Adrenal gland (tissue), 12 donors: Measurements from ENCODE around the gene RHOXF2. TPM values are rescaled to one million over a fixed set of nuclear protein-coding genes. Genes with fewer than 3 reads are reported as not detected.
"Not testable (repeated sequence)": the region's sequence is repeated elsewhere in the genome, so short reads cannot be mapped to it uniquely, and the experiment has no call there.

Experiments used
- DNase-seq, 7 donors: peaks; one replicate each; pipeline ENCODE4 v3.0.0-alpha.2; 2019 to 2020
- H3K27ac ChIP-seq, 5 donors: fragments of 200-600 bp; sonication (generic) in 4 of 5; 1 replicate in 3 of 5; 2 replicates in 2 of 5; pipeline versions ENCODE4 v1.5.1 to v1.8.0; 2016 to 2020; ENCODE audit warnings: mild to moderate bottlenecking in 1 of 5
- H3K27me3 ChIP-seq: fragments of 200-600 bp; 2 replicates; pipeline ENCODE4 v1.8.0; 2021
- H3K36me3 ChIP-seq, 2 donors: fragments of 200-600 bp; replicated peaks in 1 of 2; 1 replicate in 1 of 2; 2 replicates in 1 of 2; pipeline versions ENCODE4 v1.5.1 to v1.8.0; 2018 to 2022
- H3K4me1 ChIP-seq, 2 donors: fragments of 200-600 bp; replicated peaks in 1 of 2; 1 replicate in 1 of 2; 2 replicates in 1 of 2; pipeline versions ENCODE4 v1.5.1 to v1.8.0; 2018 to 2021
- H3K4me3 ChIP-seq, 4 donors: fragments of 200-600 bp; sonication (generic) in 3 of 4; one replicate each; pipeline ENCODE4 v1.5.1; 2016 to 2018
- H3K9me3 ChIP-seq, 3 donors: fragments of 200-600 bp; sonication (generic) in 1 of 3; replicated peaks in 1 of 3; 1 replicate in 2 of 3; 2 replicates in 1 of 3; pipeline versions ENCODE4 v1.5.1 to v1.8.0; 2016 to 2021
- CTCF ChIP-seq, 6 experiments: fragments of 450-650 bp in 4 of 6; fragments of 200-600 bp in 2 of 6; sonication (generic) in 1 of 6; IDR thresholded peaks; 1 replicate in 5 of 6; 2 replicates in 1 of 6; pipeline versions ENCODE4 v1.5.1 to v1.8.0; 2016 to 2021; ENCODE audit warnings: antibody characterized with exemption in 6 of 6, mild to moderate bottlenecking in 2 of 6, moderate library complexity in 1 of 6
- POLR2A ChIP-seq, 2 donors: fragments of 450-650 bp; IDR thresholded peaks; one replicate each; pipeline ENCODE4 v1.6.1; 2017; ENCODE audit warnings: antibody characterized with exemption in 2 of 2, mild to moderate bottlenecking in 2 of 2, moderate library complexity in 1 of 2
- WGBS, 4 donors: extraction: QIAGEN DNeasy Blood & Tissue Kit in 2 of 4; methylation state at CpG; one replicate each; pipeline versions ENCODE4 v1.1.5 to v1.1.7; 2013 to 2017; 5-methylcytosine and 5-hydroxymethylcytosine counted together
- intact Hi-C, 2 donors: fragments of 100-400 bp; cut with DNase I; formaldehyde crosslinking; loops; one replicate each; pipeline versions ENCODE4 v1.14.1 to v1.15.0; 2022 to 2023
- polyA plus RNA-seq, 3 donors: library from polyadenylated mRNA; stranded (reverse); fragments of 200-250 nt in 2 of 3; fragments of 350-450 nt in 1 of 3; fragmentation: Illumina TruSeq in 1 of 3; extraction: RNeasy Lipid Tissue Mini Kit (QIAGEN cat#74804) in 1 of 3; gene quantifications; one replicate each; pipeline ENCODE4 v1.2.3, GENCODE V29; 2013 to 2014
- total RNA-seq, 9 donors: library from RNA; depleted of rRNA in 4 of 9; stranded (reverse); fragments of >200 nt in 4 of 9; fragments of 120-200 nt in 1 of 9; fragmentation: NEBNext Ultra II Directional in 1 of 9; extraction: Animal tissue kit (Norgen Biotek cat#: 25700) in 1 of 9; gene quantifications; one replicate each; pipeline versions ENCODE4 v1.1.0 to v1.2.4, GENCODE V29; 2013 to 2023
- donor health status: healthy with polysubstance abuse.
- donor health status: Bipolar disorder and iron deficiency.
- donor health status: DM: yes; HTN: yes; CAD: no.
- donor health status: DM: no; HTN: no; CAD: no.
- donor health status: DM: no; HTN: no; CAD: no.
- donor health status: DM: yes; HTN: yes; CAD: no.

The RHOXF2 gene
- total and polyA plus RNA-seq, 12 donors, result 0.08 to 0.18 (median 0.15) TPM; not detected in 9

GRCh38 chrX:120147537-120147936 lies 10.9 kb upstream of the RHOXF2 start:
- Histone ChIP-seq H3K4me3 (no peak overlapping the region), H3K36me3 (no peaks in the 10 kb centered on the region), H3K27ac (no peak overlapping the region), H3K9me3 (no peaks in the 10 kb centered on the region), H3K4me1 (no peaks in the 10 kb centered on the region), H3K27me3 (no peaks in the 10 kb centered on the region)
- intact Hi-C loops, result no loop called here
- 77 to 95% (median 91%) methylated on average over 3 to 8 of the region's 8 CpGs for whole genome bisulfite sequencing, 4 donors
- no peak for TF ChIP-seq POLR2A (IDR thresholded peaks at IDR 0.05)
- TF ChIP-seq CTCF (IDR thresholded peaks at IDR 0.05), result no peak
- no peak for DNase-seq

- intact Hi-C loops, H3K36me3 ChIP-seq, H3K27me3 ChIP-seq, H3K27ac ChIP-seq, H3K4me3 ChIP-seq, H3K4me1 ChIP-seq, DNase-seq, H3K9me3 ChIP-seq: not testable (repeated sequence)
- WGBS, 4 donors, result no CpG with 5 or more reads among the region's 12 CpGs
Observed at GRCh38 chrX:120150109-120150744, 8.2 kb upstream of the RHOXF2 start.

- H3K9me3 ChIP-seq, H3K4me3 ChIP-seq, H3K36me3 ChIP-seq, DNase-seq, H3K27ac ChIP-seq, H3K27me3 ChIP-seq, H3K4me1 ChIP-seq, intact Hi-C loops: not testable (repeated sequence)
- 83 to 99% (median 93%) methylated on average over 16 to 19 of the region's 33 CpGs for WGBS, 4 donors
Observed at GRCh38 chrX:120159086-120159485, 673 bp downstream of the RHOXF2 start.

- H3K9me3 ChIP-seq, H3K27me3 ChIP-seq, H3K4me1 ChIP-seq, H3K4me3 ChIP-seq, DNase-seq, intact Hi-C loops, H3K27ac ChIP-seq, H3K36me3 ChIP-seq: not testable (repeated sequence)
- WGBS, 4 donors, result no CpG with 5 or more reads among the region's 6 CpGs
Observed at GRCh38 chrX:120193254-120193653, 34.8 kb downstream of the RHOXF2 start.

- H3K4me1 ChIP-seq, H3K27me3 ChIP-seq, DNase-seq, H3K9me3 ChIP-seq, H3K4me3 ChIP-seq, intact Hi-C loops, H3K27ac ChIP-seq, H3K36me3 ChIP-seq: not testable (repeated sequence)
- WGBS, 4 donors, result no CpG with 5 or more reads among the region's 2 CpGs
Observed at GRCh38 chrX:120193720-120194119, 35.3 kb downstream of the RHOXF2 start.

GRCh38 chrX:120195786-120196185 lies 37.4 kb downstream of the RHOXF2 start:
- H3K4me1 ChIP-seq, H3K27me3 ChIP-seq, H3K9me3 ChIP-seq, H3K36me3 ChIP-seq, intact Hi-C loops, H3K4me3 ChIP-seq, H3K27ac ChIP-seq, DNase-seq: not testable (repeated sequence)
- WGBS, 4 donors, result no CpG with 5 or more reads among the region's 6 CpGs

GRCh38 chrX:120196626-120197283 lies 38.3 kb downstream of the RHOXF2 start:
- DNase-seq, H3K27me3 ChIP-seq, H3K4me1 ChIP-seq, H3K9me3 ChIP-seq, H3K36me3 ChIP-seq, H3K27ac ChIP-seq, H3K4me3 ChIP-seq, intact Hi-C loops: not testable (repeated sequence)
- no CpG with 5 or more reads among the region's 8 CpGs for WGBS, 4 donors
